ENCODE data around the gene TGFBR3L. TPM values are rescaled to one million over a fixed set of nuclear protein-coding genes. Genes with fewer than 3 reads are reported as not detected.

Gene TGFBR3L
- total RNA-seq, 1 experiment from 2014 or later: 12.5 TPM

DNA sequence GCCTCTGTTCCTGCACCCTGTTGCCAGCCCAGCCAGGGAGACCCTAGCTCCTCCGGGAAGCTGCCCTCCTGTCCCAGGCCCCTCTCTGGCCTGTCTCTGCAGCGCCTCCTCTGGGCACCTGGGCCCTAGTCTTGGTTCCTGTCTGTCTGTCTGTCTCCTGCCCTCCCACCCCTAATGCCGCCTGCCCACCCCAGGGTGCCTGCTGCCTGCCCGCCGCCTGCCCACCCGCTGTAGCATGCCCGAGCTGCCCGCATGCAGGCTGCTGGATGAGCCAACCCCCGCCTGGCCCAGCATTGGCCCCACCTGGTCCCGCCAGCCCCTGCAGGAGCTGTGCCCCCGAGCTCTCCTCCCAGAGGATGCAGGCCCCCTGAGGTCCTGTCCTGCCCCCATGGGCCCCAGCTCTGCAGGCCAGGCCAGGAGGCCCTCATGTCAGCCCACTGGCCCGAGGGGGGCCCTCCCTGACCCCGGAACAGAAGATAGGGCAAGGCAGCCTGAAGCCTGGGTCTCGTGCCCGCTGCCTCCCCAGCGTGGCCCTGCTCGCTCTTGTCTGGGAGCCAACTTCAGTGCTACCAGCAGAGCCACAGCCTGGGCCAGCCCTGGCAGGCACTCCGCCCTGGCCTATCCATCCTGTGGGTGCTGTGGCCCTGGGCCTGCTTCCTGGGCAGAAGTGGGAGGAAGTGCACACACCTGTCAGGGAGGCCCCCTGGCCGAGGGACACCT, 5.7 kb upstream of the TGFBR3L start:
- intact Hi-C loops (cut with micrococcal nuclease; ENCODE audit: unreplicated experiment): no loop called here
- no TSS peak for BruUV-seq (replicated peaks)
- Histone ChIP-seq H3K4me3 (ENCODE audit: low read depth in 2 of 2, low read length in 2 of 2) (no peak overlapping the region), H3K4me1 (ENCODE audit: control insufficient read depth, insufficient read depth, low read length) (peaks cover 9% of the 10 kb centered on the region), H3K9me3 (ENCODE audit: control insufficient read depth, insufficient read depth, low read depth, low read length) (no peaks in the 10 kb centered on the region), H3K27ac (ENCODE audit: low read length) (no peak overlapping the region), H3K36me3 (ENCODE audit: control insufficient read depth, insufficient read depth, low read length) (no peaks in the 10 kb centered on the region; the same call in 1 of the 2 replicates), H3K27me3 (ENCODE audit: control insufficient read depth, insufficient read depth, low read length) (no peaks in the 10 kb centered on the region)
- TF ChIP-seq TCF7L2 (IDR thresholded peaks at IDR 0.05; ENCODE audit: low read depth, low read length): no peak
- DNase-seq (ENCODE audit: low read depth, low spot score) (no peak), ATAC-seq (no peak; the same call in 1 of the 2 replicates)
- in situ Hi-C loops (cut with HindIII; ENCODE audit: low pct_unique_long_range_greater_than_20kb, low sequenced_read_pairs): no loop called here
- ChIA-PET CTCF (interaction anchor here (1.0 to 1.1 kb wide), 2 partner anchors 12 to 39 kb away, joined by 3 to 5 read pairs; partner anchors contain the start of gene SNAPC2), POLR2A (interaction anchor here (0.6 kb wide), 1 partner anchor 62 kb away, joined by 5 read pairs; no protein-coding TSS in a partner anchor)

DNA sequence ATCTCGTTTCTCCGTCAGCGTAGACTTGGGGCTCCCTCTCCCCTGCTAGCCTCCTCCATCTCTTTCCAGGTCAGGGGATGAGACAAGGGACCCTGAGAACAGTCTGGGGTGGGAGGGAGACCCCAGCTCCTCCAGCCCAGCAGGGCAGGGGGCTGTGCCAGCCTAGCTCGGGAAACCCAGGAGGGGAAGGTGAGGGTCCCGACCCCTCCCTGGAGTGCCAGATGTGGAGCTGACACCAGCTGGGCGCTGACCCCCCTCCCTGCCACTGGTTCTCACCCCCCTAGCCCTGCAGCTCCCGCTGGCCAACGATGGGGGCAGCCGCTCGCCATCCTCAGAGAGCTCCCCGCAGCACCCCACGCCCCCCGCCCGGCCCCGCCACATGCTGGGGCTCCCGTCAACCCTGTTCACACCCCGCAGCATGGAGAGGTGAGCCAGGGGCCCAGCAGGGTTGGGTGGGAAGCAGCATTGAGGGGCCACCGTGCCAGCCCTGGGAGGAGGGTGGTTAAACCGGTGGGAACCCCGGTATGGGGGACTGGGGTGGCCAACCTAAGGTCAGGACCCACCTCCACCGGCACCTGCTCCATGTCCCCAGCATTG, 5.1 kb upstream of the TGFBR3L start:
- intact Hi-C loops (cut with micrococcal nuclease; ENCODE audit: unreplicated experiment) (no loop called here), in situ Hi-C loops (cut with HindIII; ENCODE audit: low pct_unique_long_range_greater_than_20kb, low sequenced_read_pairs) (no loop called here)
- no peaks in the 10 kb centered on the region; the same call in 1 of the 2 replicates for H3K36me3 ChIP-seq (ENCODE audit: control insufficient read depth, insufficient read depth, low read length)
- H3K27ac ChIP-seq (ENCODE audit: low read length): no peak overlapping the region
- no peaks in the 10 kb centered on the region for H3K27me3 ChIP-seq (ENCODE audit: control insufficient read depth, insufficient read depth, low read length)
- no peak overlapping the region for H3K4me3 ChIP-seq (ENCODE audit: low read depth in 2 of 2, low read length in 2 of 2)
- no TSS peak for BruUV-seq (replicated peaks)
- TF ChIP-seq, protein P1, sequence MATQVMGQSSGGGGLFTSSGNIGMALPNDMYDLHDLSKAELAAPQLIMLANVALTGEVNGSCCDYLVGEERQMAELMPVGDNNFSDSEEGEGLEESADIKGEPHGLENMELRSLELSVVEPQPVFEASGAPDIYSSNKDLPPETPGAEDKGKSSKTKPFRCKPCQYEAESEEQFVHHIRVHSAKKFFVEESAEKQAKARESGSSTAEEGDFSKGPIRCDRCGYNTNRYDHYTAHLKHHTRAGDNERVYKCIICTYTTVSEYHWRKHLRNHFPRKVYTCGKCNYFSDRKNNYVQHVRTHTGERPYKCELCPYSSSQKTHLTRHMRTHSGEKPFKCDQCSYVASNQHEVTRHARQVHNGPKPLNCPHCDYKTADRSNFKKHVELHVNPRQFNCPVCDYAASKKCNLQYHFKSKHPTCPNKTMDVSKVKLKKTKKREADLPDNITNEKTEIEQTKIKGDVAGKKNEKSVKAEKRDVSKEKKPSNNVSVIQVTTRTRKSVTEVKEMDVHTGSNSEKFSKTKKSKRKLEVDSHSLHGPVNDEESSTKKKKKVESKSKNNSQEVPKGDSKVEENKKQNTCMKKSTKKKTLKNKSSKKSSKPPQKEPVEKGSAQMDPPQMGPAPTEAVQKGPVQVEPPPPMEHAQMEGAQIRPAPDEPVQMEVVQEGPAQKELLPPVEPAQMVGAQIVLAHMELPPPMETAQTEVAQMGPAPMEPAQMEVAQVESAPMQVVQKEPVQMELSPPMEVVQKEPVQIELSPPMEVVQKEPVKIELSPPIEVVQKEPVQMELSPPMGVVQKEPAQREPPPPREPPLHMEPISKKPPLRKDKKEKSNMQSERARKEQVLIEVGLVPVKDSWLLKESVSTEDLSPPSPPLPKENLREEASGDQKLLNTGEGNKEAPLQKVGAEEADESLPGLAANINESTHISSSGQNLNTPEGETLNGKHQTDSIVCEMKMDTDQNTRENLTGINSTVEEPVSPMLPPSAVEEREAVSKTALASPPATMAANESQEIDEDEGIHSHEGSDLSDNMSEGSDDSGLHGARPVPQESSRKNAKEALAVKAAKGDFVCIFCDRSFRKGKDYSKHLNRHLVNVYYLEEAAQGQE (IDR thresholded peaks at IDR 0.05; ENCODE audit: insufficient read depth in 1 of 2, low read depth in 2 of 2, low read length in 1 of 2): no peak
- TF ChIP-seq, protein P2, sequence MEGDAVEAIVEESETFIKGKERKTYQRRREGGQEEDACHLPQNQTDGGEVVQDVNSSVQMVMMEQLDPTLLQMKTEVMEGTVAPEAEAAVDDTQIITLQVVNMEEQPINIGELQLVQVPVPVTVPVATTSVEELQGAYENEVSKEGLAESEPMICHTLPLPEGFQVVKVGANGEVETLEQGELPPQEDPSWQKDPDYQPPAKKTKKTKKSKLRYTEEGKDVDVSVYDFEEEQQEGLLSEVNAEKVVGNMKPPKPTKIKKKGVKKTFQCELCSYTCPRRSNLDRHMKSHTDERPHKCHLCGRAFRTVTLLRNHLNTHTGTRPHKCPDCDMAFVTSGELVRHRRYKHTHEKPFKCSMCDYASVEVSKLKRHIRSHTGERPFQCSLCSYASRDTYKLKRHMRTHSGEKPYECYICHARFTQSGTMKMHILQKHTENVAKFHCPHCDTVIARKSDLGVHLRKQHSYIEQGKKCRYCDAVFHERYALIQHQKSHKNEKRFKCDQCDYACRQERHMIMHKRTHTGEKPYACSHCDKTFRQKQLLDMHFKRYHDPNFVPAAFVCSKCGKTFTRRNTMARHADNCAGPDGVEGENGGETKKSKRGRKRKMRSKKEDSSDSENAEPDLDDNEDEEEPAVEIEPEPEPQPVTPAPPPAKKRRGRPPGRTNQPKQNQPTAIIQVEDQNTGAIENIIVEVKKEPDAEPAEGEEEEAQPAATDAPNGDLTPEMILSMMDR (IDR thresholded peaks at IDR 0.05): no peak
- TF ChIP-seq SIN3A (IDR thresholded peaks at IDR 0.05; ENCODE audit: borderline replicate concordance, insufficient read depth, low read depth, low read length) (no peak), TCF7L2 (IDR thresholded peaks at IDR 0.05; ENCODE audit: low read depth, low read length) (no peak), POLR2AphosphoS5 (IDR thresholded peaks at IDR 0.05; ENCODE audit: low read depth, low read length) (no peak)
- POLR2A ChIA-PET: no interaction called here
- CTCF ChIA-PET: no interaction called here
- DNase-seq (ENCODE audit: low read depth, low spot score): no peak
- H3K9me3 ChIP-seq (ENCODE audit: control insufficient read depth, insufficient read depth, low read depth, low read length): no peaks in the 10 kb centered on the region
- peaks cover 12% of the 10 kb centered on the region for H3K4me1 ChIP-seq (ENCODE audit: control insufficient read depth, insufficient read depth, low read length)
- ATAC-seq: no peak

Data from Panc1 (cell line).